Urothelium cell line (cell line): Measurements from ENCODE around the gene TFR2.

Source experiments
- DNase-seq: peaks from one replicate; pipeline ENCODE4 v3.0.0; 2011; ENCODE audit warnings: low spot score, mixed read lengths
- FAIRE-seq: peaks from 2 replicates; lab custom pipeline; 2011; peaks lifted over from hg19 to GRCh38; lab: Jason Lieb, UNC

TFR2 gene

GRCh38 chr7:100588438-100588837, 52.9 kb downstream of the TFR2 start:
- DNase-seq (peak; percentile 45), FAIRE-seq (no peak)

- FAIRE-seq = peak; percentile 99
- DNase-seq = peak; percentile 100
Measured at GRCh38 chr7:100586266-100587025, 54.9 kb downstream of the TFR2 start, which contains the start of gene FBXO24. Gene FBXO24, plus strand, starts transcription at chr7:100586328. Its CDS starts 298 bp downstream, at chr7:100586626.

GRCh38 chr7:100585511-100586265, 55.7 kb downstream of the TFR2 start, which contains the start of gene LRCH4:
Gene LRCH4, minus strand, starts transcription at chr7:100586129. Its CDS starts 29 bp downstream, at chr7:100586100.
- no peak for FAIRE-seq
- DNase-seq = peak; percentile 88

- DNase-seq (peak; percentile 68), FAIRE-seq (peak; percentile 92)
Measured at GRCh38 chr7:100584683-100585510, 56.5 kb downstream of the TFR2 start.

GRCh38 chr7:100584054-100584682, 57.2 kb downstream of the TFR2 start:
- peak; percentile 57 for DNase-seq
- FAIRE-seq = peak; percentile 48

GRCh38 chr7:100583132-100584053, 58.0 kb downstream of the TFR2 start:
- DNase-seq (peak; percentile 58), FAIRE-seq (no peak)

GRCh38 chr7:100582650-100583049, 58.7 kb downstream of the TFR2 start:
- no peak for FAIRE-seq

GRCh38 chr7:100582041-100582579, 59.2 kb downstream of the TFR2 start:
- FAIRE-seq (no peak), DNase-seq (no peak)

More at GRCh38 chr7:100582650-100583049, 58.7 kb downstream of the TFR2 start:
- DNase-seq = no peak

- peak; percentile 100 for FAIRE-seq
- no peak for DNase-seq
Measured at GRCh38 chr7:100580466-100581283, 60.7 kb downstream of the TFR2 start.

- DNase-seq (no peak), FAIRE-seq (no peak)
Measured at GRCh38 chr7:100578246-100579183, 62.8 kb downstream of the TFR2 start.

GRCh38 chr7:100577507-100577906, 63.8 kb downstream of the TFR2 start:
- FAIRE-seq = no peak
- DNase-seq = no peak

GRCh38 chr7:100577103-100577502, 64.2 kb downstream of the TFR2 start:
- DNase-seq = no peak
- no peak for FAIRE-seq

- FAIRE-seq = no peak
- DNase-seq = no peak
Measured at GRCh38 chr7:100576384-100576993, 64.9 kb downstream of the TFR2 start.

- DNase-seq (no peak), FAIRE-seq (no peak)
Measured at GRCh38 chr7:100575746-100576383, 65.5 kb downstream of the TFR2 start.

- DNase-seq = no peak
Measured at GRCh38 chr7:100575206-100575631, 66.1 kb downstream of the TFR2 start.

More at GRCh38 chr7:100575206-100575631, 66.1 kb downstream of the TFR2 start:
- peak; percentile 94 for FAIRE-seq
